Measurements from ENCODE around the gene FNBP1. TPM values are rescaled to one million over a fixed set of nuclear protein-coding genes. Genes with fewer than 3 reads are reported as not detected.
A peak's percentile ranks its signal among the peaks of the same experiment; 100 is the strongest.

FNBP1 gene
- polyA plus RNA-seq, 3 donors: 37.6 to 60.7 (median 51.4) TPM

DNA sequence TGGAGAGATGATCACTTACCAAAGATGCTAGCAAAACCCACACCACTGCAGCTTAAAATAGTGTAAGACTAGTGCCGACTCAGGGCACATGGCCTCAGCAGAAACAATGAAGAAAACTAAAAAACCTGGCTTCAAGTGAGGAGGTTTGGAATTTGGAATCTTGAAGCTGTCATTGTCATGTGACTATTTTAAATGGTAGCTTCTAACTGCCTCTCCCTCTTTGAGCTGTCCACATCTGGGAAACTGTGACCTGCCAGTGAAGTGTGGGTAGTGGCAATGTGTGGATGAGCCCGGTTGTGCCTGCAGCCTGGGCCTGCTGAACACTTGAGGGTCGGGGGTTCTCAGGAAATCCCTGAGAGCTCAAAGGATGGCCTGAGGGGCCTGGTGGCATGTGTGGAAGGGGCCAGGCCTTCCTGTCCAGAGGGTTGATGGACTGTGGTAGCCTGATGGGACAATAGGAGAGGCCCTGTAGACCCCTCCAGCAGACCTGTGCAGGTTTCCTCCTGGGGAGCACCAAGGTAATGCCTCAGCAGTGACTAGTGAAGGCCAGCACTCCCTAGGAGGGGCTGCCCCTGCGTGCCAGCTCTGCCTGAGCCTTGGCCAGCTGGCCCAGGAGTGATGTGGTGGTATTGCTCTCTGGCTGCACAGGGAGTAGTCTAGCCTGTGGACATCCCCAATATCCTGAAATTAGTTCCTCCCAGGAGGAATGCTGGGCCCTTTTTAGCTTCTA, 194.1 kb downstream of the FNBP1 start:
- TF ChIP-seq, protein P1, sequence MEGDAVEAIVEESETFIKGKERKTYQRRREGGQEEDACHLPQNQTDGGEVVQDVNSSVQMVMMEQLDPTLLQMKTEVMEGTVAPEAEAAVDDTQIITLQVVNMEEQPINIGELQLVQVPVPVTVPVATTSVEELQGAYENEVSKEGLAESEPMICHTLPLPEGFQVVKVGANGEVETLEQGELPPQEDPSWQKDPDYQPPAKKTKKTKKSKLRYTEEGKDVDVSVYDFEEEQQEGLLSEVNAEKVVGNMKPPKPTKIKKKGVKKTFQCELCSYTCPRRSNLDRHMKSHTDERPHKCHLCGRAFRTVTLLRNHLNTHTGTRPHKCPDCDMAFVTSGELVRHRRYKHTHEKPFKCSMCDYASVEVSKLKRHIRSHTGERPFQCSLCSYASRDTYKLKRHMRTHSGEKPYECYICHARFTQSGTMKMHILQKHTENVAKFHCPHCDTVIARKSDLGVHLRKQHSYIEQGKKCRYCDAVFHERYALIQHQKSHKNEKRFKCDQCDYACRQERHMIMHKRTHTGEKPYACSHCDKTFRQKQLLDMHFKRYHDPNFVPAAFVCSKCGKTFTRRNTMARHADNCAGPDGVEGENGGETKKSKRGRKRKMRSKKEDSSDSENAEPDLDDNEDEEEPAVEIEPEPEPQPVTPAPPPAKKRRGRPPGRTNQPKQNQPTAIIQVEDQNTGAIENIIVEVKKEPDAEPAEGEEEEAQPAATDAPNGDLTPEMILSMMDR (IDR thresholded peaks at IDR 0.05): no peak
- intact Hi-C loops (cut with micrococcal nuclease): no loop called here
- Histone ChIP-seq H3K4me3 (replicated peaks in 1 of 3; ENCODE audit: low read depth in 2 of 3, low read length in 3 of 3) (no peak overlapping the region), H3K79me2 (ENCODE audit: insufficient read depth, low read length) (no peaks in the 10 kb centered on the region), H4K20me1 (ENCODE audit: insufficient read depth, low read length) (no peaks in the 10 kb centered on the region), H3K27me3 (ENCODE audit: control insufficient read depth in 2 of 2, insufficient read depth in 2 of 2, low read length in 2 of 2) (no peaks in the 10 kb centered on the region), H3K4me1 (ENCODE audit: control insufficient read depth in 1 of 2, insufficient read depth in 2 of 2, low read length in 2 of 2) (peaks cover 7 to 11% of the 10 kb centered on the region in 2 donors), H3K9ac (ENCODE audit: insufficient read depth, low read length, poor library complexity, severe bottlenecking) (no peak overlapping the region), H2AFZ (ENCODE audit: insufficient read depth, low read depth, low read length, poor library complexity, severe bottlenecking) (no peak overlapping the region), H3K36me3 (replicated peaks in 1 of 2; ENCODE audit: control insufficient read depth in 1 of 2, insufficient read depth in 2 of 2, low read length in 2 of 2) (peaks cover 33 to 39% of the 10 kb centered on the region in 2 donors), H3K4me2 (replicated peaks; ENCODE audit: extremely low read depth, low read length, poor library complexity, severe bottlenecking) (no peak overlapping the region), H3K27ac (ENCODE audit: low read depth in 1 of 2, low read length in 2 of 2) (no peak overlapping the region), H3K9me3 (replicated peaks in 1 of 2; ENCODE audit: control insufficient read depth in 1 of 2, insufficient read depth in 1 of 2, low read length in 2 of 2) (no peaks in the 10 kb centered on the region)
- no peak overlapping the region for H3K27ac Mint-ChIP-seq
- no peaks in the 10 kb centered on the region for H3K27me3 Mint-ChIP-seq (ENCODE audit: low read depth in 3 of 3)
- WGBS (ENCODE audit: insufficient coverage): no CpG with 5 or more reads among the region's 4 CpGs
- peaks cover 15% of the 10 kb centered on the region for H3K4me1 Mint-ChIP-seq
- peaks cover 0 to 3% (median 0%) of the 10 kb centered on the region in 7 donors for H3K9me3 Mint-ChIP-seq
- DNase-seq: no peak
- H3K4me3 Mint-ChIP-seq: no peak overlapping the region
- peaks cover 42 to 46% of the 10 kb centered on the region in 2 donors for H3K36me3 Mint-ChIP-seq

DNA sequence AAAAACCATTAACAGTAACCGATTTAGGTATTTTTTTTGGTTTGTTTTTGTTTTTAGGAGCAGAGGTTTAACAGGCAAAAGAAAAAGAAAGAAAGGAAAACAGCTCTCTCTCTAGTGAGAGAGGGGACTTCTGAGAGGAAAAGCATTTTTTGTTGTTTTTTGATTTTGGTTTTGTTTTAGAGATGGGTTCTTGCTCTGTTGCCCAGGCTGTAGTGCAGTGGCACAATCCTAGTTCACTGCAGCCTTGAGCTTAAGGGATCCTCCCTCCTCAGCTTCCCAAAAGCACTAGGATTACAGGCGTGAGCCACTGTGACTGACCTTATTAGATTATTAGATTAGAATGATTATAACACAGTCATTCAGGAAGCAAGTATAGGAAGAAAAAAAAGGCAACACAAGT, 197.6 kb downstream of the FNBP1 start:
- peaks cover 7 to 18% of the 10 kb centered on the region in 2 donors for H3K36me3 Mint-ChIP-seq
- Histone ChIP-seq H3K79me2 (ENCODE audit: insufficient read depth, low read length) (peaks cover 7% of the 10 kb centered on the region), H3K4me1 (ENCODE audit: control insufficient read depth in 1 of 2, insufficient read depth in 2 of 2, low read length in 2 of 2) (peaks cover 7 to 11% of the 10 kb centered on the region in 2 donors), H3K27me3 (ENCODE audit: control insufficient read depth in 2 of 2, insufficient read depth in 2 of 2, low read length in 2 of 2) (no peaks in the 10 kb centered on the region), H3K27ac (ENCODE audit: low read depth in 1 of 2, low read length in 2 of 2) (no peak overlapping the region), H2AFZ (ENCODE audit: insufficient read depth, low read depth, low read length, poor library complexity, severe bottlenecking) (no peak overlapping the region), H3K9ac (ENCODE audit: insufficient read depth, low read length, poor library complexity, severe bottlenecking) (peak overlapping the region; percentile 36), H3K4me3 (replicated peaks in 1 of 3; ENCODE audit: low read depth in 2 of 3, low read length in 3 of 3) (no peak overlapping the region), H3K4me2 (replicated peaks; ENCODE audit: extremely low read depth, low read length, poor library complexity, severe bottlenecking) (no peak overlapping the region), H4K20me1 (ENCODE audit: insufficient read depth, low read length) (peaks cover 3% of the 10 kb centered on the region), H3K9me3 (replicated peaks in 1 of 2; ENCODE audit: control insufficient read depth in 1 of 2, insufficient read depth in 1 of 2, low read length in 2 of 2) (no peaks in the 10 kb centered on the region), H3K36me3 (replicated peaks in 1 of 2; ENCODE audit: control insufficient read depth in 1 of 2, insufficient read depth in 2 of 2, low read length in 2 of 2) (peaks cover 2 to 14% of the 10 kb centered on the region in 2 donors)
- H3K4me3 Mint-ChIP-seq: no peak overlapping the region
- H3K4me1 Mint-ChIP-seq: peaks cover 15% of the 10 kb centered on the region
- H3K27ac Mint-ChIP-seq: peak overlapping the region in 3 of 7 donors; percentile 16 to 33 (median 28)
- 80% methylated on average over 1 of the region's 2 CpGs for WGBS (ENCODE audit: insufficient coverage)
- DNase-seq: no peak
- no peaks in the 10 kb centered on the region for H3K9me3 Mint-ChIP-seq
- intact Hi-C loops (cut with micrococcal nuclease): no loop called here
- H3K27me3 Mint-ChIP-seq (ENCODE audit: low read depth in 3 of 3): no peaks in the 10 kb centered on the region
- TF ChIP-seq, protein P1 (IDR thresholded peaks at IDR 0.05): no peak
